Measurements from ENCODE around the gene FRMPD3. TPM values are rescaled to one million over a fixed set of nuclear protein-coding genes. Genes with fewer than 3 reads are reported as not detected.

Gene FRMPD3
- total and polyA plus RNA-seq, 2 donors from 2014 or later, result 0.25 TPM; not detected in 1

- DNase-seq, result peak in 1 of 5 donors; percentile 8
- Histone ChIP-seq H3K27ac (ENCODE audit: low read depth in 2 of 2, low read length in 2 of 2) (no peak overlapping the region), H3K27me3 (ENCODE audit: control insufficient read depth, insufficient read depth, low read length) (no peaks in the 10 kb centered on the region), H3K4me3 (ENCODE audit: low read length in 3 of 3) (no peak overlapping the region), H3K9me3 (ENCODE audit: control insufficient read depth in 2 of 3, insufficient read depth in 1 of 3, low read length in 3 of 3) (no peaks in the 10 kb centered on the region), H3K4me1 (ENCODE audit: control insufficient read depth in 2 of 3, insufficient read depth in 2 of 3, low read depth in 1 of 3, low read length in 3 of 3) (no peaks in the 10 kb centered on the region), H3K9ac (ENCODE audit: low read length in 3 of 3) (no peak overlapping the region), H3K36me3 (ENCODE audit: control insufficient read depth in 2 of 3, insufficient read depth in 3 of 3, low read length in 3 of 3) (no peaks in the 10 kb centered on the region)
- intact Hi-C loops (cut with DNase I), result no loop called here
- peak; percentile 13 for TF ChIP-seq CTCF (IDR thresholded peaks at IDR 0.05; ENCODE audit: borderline replicate concordance, extremely low read depth, insufficient read depth)
- no peak for FAIRE-seq
Observed at GRCh38 chrX:107429090-107429489, 20.4 kb upstream of the FRMPD3 start.

- Histone ChIP-seq H3K9me3 (ENCODE audit: control insufficient read depth in 2 of 3, insufficient read depth in 1 of 3, low read length in 3 of 3) (no peaks in the 10 kb centered on the region), H3K27ac (ENCODE audit: low read depth in 2 of 2, low read length in 2 of 2) (no peak overlapping the region), H3K36me3 (ENCODE audit: control insufficient read depth in 2 of 3, insufficient read depth in 3 of 3, low read length in 3 of 3) (no peaks in the 10 kb centered on the region), H3K4me1 (ENCODE audit: control insufficient read depth in 2 of 3, insufficient read depth in 2 of 3, low read depth in 1 of 3, low read length in 3 of 3) (no peaks in the 10 kb centered on the region), H3K27me3 (ENCODE audit: control insufficient read depth, insufficient read depth, low read length) (peaks cover 2% of the 10 kb centered on the region), H3K9ac (ENCODE audit: low read length in 3 of 3) (no peak overlapping the region), H3K4me3 (ENCODE audit: low read length in 3 of 3) (no peak overlapping the region)
- no peak for FAIRE-seq
- intact Hi-C loops (cut with DNase I), result no loop called here
- DNase-seq, result no peak
- TF ChIP-seq CTCF (IDR thresholded peaks at IDR 0.05; ENCODE audit: borderline replicate concordance, extremely low read depth, insufficient read depth), result no peak
Observed at GRCh38 chrX:107440187-107440586, 9.3 kb upstream of the FRMPD3 start.

GRCh38 chrX:107440692-107441091, 8.8 kb upstream of the FRMPD3 start:
- H3K9ac ChIP-seq (ENCODE audit: low read length in 3 of 3), result no peak overlapping the region
- intact Hi-C loops (cut with DNase I), result no loop called here
- no peaks in the 10 kb centered on the region for H3K36me3 ChIP-seq (ENCODE audit: control insufficient read depth in 2 of 3, insufficient read depth in 3 of 3, low read length in 3 of 3)
- TF ChIP-seq CTCF (IDR thresholded peaks at IDR 0.05; ENCODE audit: borderline replicate concordance, extremely low read depth, insufficient read depth), result no peak
- DNase-seq, result no peak
- no peak for FAIRE-seq
- H3K27ac ChIP-seq (ENCODE audit: low read depth in 2 of 2, low read length in 2 of 2), result no peak overlapping the region
- H3K4me3 ChIP-seq (ENCODE audit: low read length in 3 of 3), result no peak overlapping the region
- H3K27me3 ChIP-seq (ENCODE audit: control insufficient read depth, insufficient read depth, low read length), result peaks cover 2% of the 10 kb centered on the region
- H3K4me1 ChIP-seq (ENCODE audit: control insufficient read depth in 2 of 3, insufficient read depth in 2 of 3, low read depth in 1 of 3, low read length in 3 of 3), result no peaks in the 10 kb centered on the region
- H3K9me3 ChIP-seq (ENCODE audit: control insufficient read depth in 2 of 3, insufficient read depth in 1 of 3, low read length in 3 of 3), result no peaks in the 10 kb centered on the region

- intact Hi-C loops (cut with DNase I), result no loop called here
- TF ChIP-seq CTCF (IDR thresholded peaks at IDR 0.05; ENCODE audit: borderline replicate concordance, extremely low read depth, insufficient read depth), result no peak
- no peak for DNase-seq
Observed at GRCh38 chrX:107442914-107443527, 6.4 kb upstream of the FRMPD3 start.

More at GRCh38 chrX:107442914-107443527, 6.4 kb upstream of the FRMPD3 start:
- FAIRE-seq, result no peak
- H3K36me3 ChIP-seq (ENCODE audit: control insufficient read depth in 2 of 3, insufficient read depth in 3 of 3, low read length in 3 of 3), result no peaks in the 10 kb centered on the region
- peaks cover 3% of the 10 kb centered on the region for H3K27me3 ChIP-seq (ENCODE audit: control insufficient read depth, insufficient read depth, low read length)
- no peaks in the 10 kb centered on the region for H3K4me1 ChIP-seq (ENCODE audit: control insufficient read depth in 2 of 3, insufficient read depth in 2 of 3, low read depth in 1 of 3, low read length in 3 of 3)
- no peak overlapping the region for H3K4me3 ChIP-seq (ENCODE audit: low read length in 3 of 3)
- no peak overlapping the region for H3K27ac ChIP-seq (ENCODE audit: low read depth in 2 of 2, low read length in 2 of 2)
- H3K9ac ChIP-seq (ENCODE audit: low read length in 3 of 3), result no peak overlapping the region
- H3K9me3 ChIP-seq (ENCODE audit: control insufficient read depth in 2 of 3, insufficient read depth in 1 of 3, low read length in 3 of 3), result no peaks in the 10 kb centered on the region
